HepG2 (cell line): ENCODE data around the gene RAB43. TPM values are rescaled to one million over a fixed set of nuclear protein-coding genes. Genes with fewer than 3 reads are reported as not detected.
A peak's percentile ranks its signal among the peaks of the same experiment; 100 is the strongest.

Source experiments
- CAMTA2 ChIP-seq: sonication (generic); formaldehyde crosslinking; IDR thresholded peaks from 2 replicates; pipeline ENCODE4 v1.4.0; 2020; ENCODE audit warnings: mild to moderate bottlenecking, missing genetic modification reagents, borderline replicate concordance
- GTF3A ChIP-seq: sonication (generic); formaldehyde crosslinking; conservative IDR thresholded peaks from 2 replicates; pipeline ENCODE4 v1.4.0; 2020; ENCODE audit warnings: mild to moderate bottlenecking, missing genetic modification reagents
- HOXA9 ChIP-seq: sonication (generic); formaldehyde crosslinking; IDR thresholded peaks from 2 replicates; pipeline ENCODE4 v1.8.1; 2022; ENCODE audit warnings: missing genetic modification reagents, mild to moderate bottlenecking, moderate library complexity, borderline replicate concordance
- KLF6 ChIP-seq: IDR thresholded peaks from 2 replicates; pipeline ENCODE4 v1.8.0; 2016; ENCODE audit warnings: missing biosample characterization, missing genetic modification reagents
- MBNL3 ChIP-seq: fragments of 250-450 bp; sonication (Bioruptor Pico); conservative IDR thresholded peaks from 2 replicates; pipeline ENCODE4 v1.8.0; 2022; ENCODE audit warnings: mild to moderate bottlenecking, inconsistent platforms
- NFIB ChIP-seq: sonication (generic); formaldehyde crosslinking; IDR thresholded peaks from 2 replicates; pipeline ENCODE4 v1.9.0; 2021; ENCODE audit warnings: missing genetic modification reagents, mild to moderate bottlenecking, borderline replicate concordance
- SOX13 ChIP-seq, 3 experiments: fragments of 450-650 bp in 1 of 3; sonication (generic) in 1 of 3; formaldehyde crosslinking in 1 of 3; IDR thresholded peaks in 2 of 3; conservative IDR thresholded peaks in 1 of 3; 2 replicates each; pipeline versions ENCODE4 v1.5.0 to v1.6.1; 2016 to 2020; ENCODE audit warnings: antibody characterized with exemption in 1 of 3, mild to moderate bottlenecking in 1 of 3, missing compliant biosample characterization in 1 of 3, missing genetic modification reagents in 1 of 3, moderate library complexity in 1 of 3
- TBP ChIP-seq: sonication (generic); formaldehyde crosslinking; IDR thresholded peaks from 2 replicates; pipeline ENCODE4 v1.5.0; 2020; ENCODE audit warnings: missing genetic modification reagents
- THYN1 ChIP-seq: sonication (generic); formaldehyde crosslinking; IDR thresholded peaks from 2 replicates; pipeline ENCODE4 v1.8.1; 2023; ENCODE audit warnings: low read depth, mild to moderate bottlenecking, moderate library complexity, missing genetic modification reagents, borderline replicate concordance
- TRAFD1 ChIP-seq: sonication (generic); formaldehyde crosslinking; IDR thresholded peaks from 2 replicates; pipeline ENCODE4 v1.5.1; 2020; ENCODE audit warnings: missing genetic modification reagents, mild to moderate bottlenecking, borderline replicate concordance
- YEATS4 ChIP-seq: sonication (generic); formaldehyde crosslinking; IDR thresholded peaks from 2 replicates; pipeline ENCODE4 v1.4.0; 2020; ENCODE audit warnings: missing genetic modification reagents, borderline replicate concordance
- ZNF10 ChIP-seq: sonication (generic); formaldehyde crosslinking; IDR thresholded peaks from 2 replicates; pipeline ENCODE4 v1.4.0; 2020; ENCODE audit warnings: mild to moderate bottlenecking, low read depth, missing genetic modification reagents, borderline replicate concordance
- ZNF281 ChIP-seq: sonication (generic); formaldehyde crosslinking; IDR thresholded peaks from 2 replicates; pipeline ENCODE4 v1.4.0; 2020; ENCODE audit warnings: missing genetic modification reagents, borderline replicate concordance
- ZNF577 ChIP-seq: sonication (generic); formaldehyde crosslinking; IDR thresholded peaks from 2 replicates; pipeline ENCODE4 v1.4.0; 2020; ENCODE audit warnings: mild to moderate bottlenecking, low read depth, missing genetic modification reagents, borderline replicate concordance
- polyA plus RNA-seq, 8 experiments: library from polyadenylated mRNA; depleted of rRNA in 3 of 8; stranded (reverse) in 7 of 8; unstranded in 1 of 8; fragments of >200 nt; fragmentation: Illumina TruSeq in 4 of 8; extraction: Trizol in 4 of 8; gene quantifications; 2 replicates each; pipeline versions ENCODE4 v1.2.1 to v1.2.3, GENCODE V29; 2011 to 2016; ENCODE audit warnings: low read depth in 4 of 8, missing spikeins in 1 of 8, mixed read lengths in 1 of 8; ENCODE audit not compliant: insufficient read depth in 1 of 8
- total RNA-seq, 5 experiments: library from RNA; depleted of rRNA; stranded (reverse); fragments of >200 nt; fragmentation: Illumina TruSeq; extraction: Trizol; gene quantifications; 2 replicates each; pipeline ENCODE4 v1.2.3, GENCODE V29; 2016; ENCODE audit warnings: low read depth in 1 of 5
- TF ChIP-seq, protein P1 (sequence below): IDR thresholded peaks from 2 replicates; pipeline ENCODE4 v1.6.1; 2018; ENCODE audit warnings: missing genetic modification reagents, mild to moderate bottlenecking, missing compliant biosample characterization
- TF ChIP-seq, protein P2 (sequence below): sonication (generic); formaldehyde crosslinking; IDR thresholded peaks from 2 replicates; pipeline ENCODE4 v1.8.0; 2022; ENCODE audit warnings: mild to moderate bottlenecking, missing genetic modification reagents, borderline replicate concordance

The RAB43 gene
- total and polyA plus RNA-seq, 2 of the 13 experiments (the other 11 are each of a cell fraction or from before 2014, with no cell fraction given), result 11.8 to 18.4 TPM

GRCh38 chr3:129054605-129055104 is 66.9 kb downstream of the RAB43 start (continued):
- TF ChIP-seq YEATS4 (no peak), GTF3A (CRISPR knock-in tag) (no peak), ZNF577 (no peak), THYN1 (CRISPR knock-in tag) (no peak), HOXA9 (no peak), CAMTA2 (CRISPR knock-in tag) (no peak), SOX13 (IDR thresholded peaks at IDR 0.05) (no peak), SOX13 (CRISPR knock-in tag; conservative IDR thresholded peaks at IDR 0.05 in 1 of 2, IDR thresholded peaks at IDR 0.05 in 1 of 2) (peak in 1 of 2 experiments; percentile 81; a peak in 2 of 4 replicates), TBP (CRISPR knock-in tag) (no peak), ZNF10 (no peak), ZNF281 (peak; percentile 60; the same call in 1 of the 2 replicates), MBNL3 (CRISPR knock-in tag) (no peak), KLF6 (CRISPR knock-in tag) (no peak), TRAFD1 (CRISPR knock-in tag) (no peak), NFIB (CRISPR knock-in tag) (no peak)
- TF ChIP-seq, protein P1, sequence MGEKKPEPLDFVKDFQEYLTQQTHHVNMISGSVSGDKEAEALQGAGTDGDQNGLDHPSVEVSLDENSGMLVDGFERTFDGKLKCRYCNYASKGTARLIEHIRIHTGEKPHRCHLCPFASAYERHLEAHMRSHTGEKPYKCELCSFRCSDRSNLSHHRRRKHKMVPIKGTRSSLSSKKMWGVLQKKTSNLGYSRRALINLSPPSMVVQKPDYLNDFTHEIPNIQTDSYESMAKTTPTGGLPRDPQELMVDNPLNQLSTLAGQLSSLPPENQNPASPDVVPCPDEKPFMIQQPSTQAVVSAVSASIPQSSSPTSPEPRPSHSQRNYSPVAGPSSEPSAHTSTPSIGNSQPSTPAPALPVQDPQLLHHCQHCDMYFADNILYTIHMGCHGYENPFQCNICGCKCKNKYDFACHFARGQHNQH (CRISPR knock-in tag), result no peak
- TF ChIP-seq, protein P2, sequence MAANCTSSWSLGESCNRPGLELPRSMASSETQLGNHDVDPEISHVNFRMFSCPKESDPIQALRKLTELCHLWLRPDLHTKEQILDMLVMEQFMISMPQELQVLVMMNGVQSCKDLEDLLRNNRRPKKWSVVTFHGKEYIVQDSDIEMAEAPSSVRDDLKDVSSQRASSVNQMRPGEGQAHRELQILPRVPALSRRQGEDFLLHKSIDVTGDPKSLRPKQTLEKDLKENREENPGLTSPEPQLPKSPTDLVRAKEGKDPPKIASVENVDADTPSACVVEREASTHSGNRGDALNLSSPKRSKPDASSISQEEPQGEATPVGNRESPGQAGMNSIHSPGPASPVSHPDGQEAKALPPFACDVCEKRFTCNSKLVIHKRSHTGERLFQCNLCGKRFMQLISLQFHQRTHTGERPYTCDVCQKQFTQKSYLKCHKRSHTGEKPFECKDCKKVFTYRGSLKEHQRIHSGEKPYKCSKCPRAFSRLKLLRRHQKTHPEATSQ (CRISPR knock-in tag), result no peak
